ENCODE results near the gene MGAT4A.
A peak's percentile ranks its signal among the peaks of the same experiment; 100 is the strongest.

- TF ChIP-seq POLR2A (IDR thresholded peaks at IDR 0.05) (peak in 3 of 4 donors; percentile 69 to 86 (median 85)), CTCF (IDR thresholded peaks at IDR 0.05) (peak in 1 of 6 experiments; percentile 13)
Observed at GRCh38 chr2:98608116-98608961, 122.6 kb downstream of the MGAT4A start, which contains the start of the genes COA5 and UNC50.

Measured in esophagus squamous epithelium (tissue), 4 donors.